Liver (tissue), 9 donors: Measurements from ENCODE around the gene NHP2. TPM values are rescaled to one million over a fixed set of nuclear protein-coding genes. Genes with fewer than 3 reads are reported as not detected.
A peak's percentile ranks its signal among the peaks of the same experiment; 100 is the strongest.
"Not testable (repeated sequence)": the region's sequence is repeated elsewhere in the genome, so short reads cannot be mapped to it uniquely, and the experiment has no call there.

Experiments used
- DNase-seq: peaks from one replicate; pipeline ENCODE4 v3.0.0-alpha.2; 2017; ENCODE audit warnings: low spot score
- H3K27ac ChIP-seq, 2 donors: one replicate each; pipeline ENCODE4 v1.7.0; 2013; ENCODE audit warnings: inconsistent platforms in 2 of 2, low read length in 2 of 2, control low read depth in 1 of 2, low read depth in 1 of 2, mild to moderate bottlenecking in 1 of 2
- H3K27me3 ChIP-seq, 4 donors: one replicate each; pipeline versions ENCODE4 v1.6.1 to v1.7.0; 2013; ENCODE audit warnings: low read length in 3 of 4, inconsistent platforms in 1 of 4, mild to moderate bottlenecking in 1 of 4, moderate library complexity in 1 of 4; ENCODE audit not compliant: control insufficient read depth in 4 of 4, insufficient read depth in 4 of 4
- H3K36me3 ChIP-seq, 4 donors: one replicate each; pipeline versions ENCODE4 v1.6.1 to v1.7.0; 2013; ENCODE audit warnings: low read length in 3 of 4, mild to moderate bottlenecking in 3 of 4, low read depth in 1 of 4, moderate library complexity in 1 of 4; ENCODE audit not compliant: control insufficient read depth in 4 of 4, insufficient read depth in 3 of 4
- H3K4me1 ChIP-seq, 4 donors: one replicate each; pipeline versions ENCODE4 v1.6.1 to v1.7.0; 2013; ENCODE audit warnings: low read length in 3 of 4, mild to moderate bottlenecking in 3 of 4, moderate library complexity in 1 of 4; ENCODE audit not compliant: control insufficient read depth in 4 of 4, insufficient read depth in 4 of 4
- H3K4me3 ChIP-seq, 3 donors: one replicate each; pipeline versions ENCODE4 v1.6.1 to v1.7.0; 2013; ENCODE audit warnings: low read length in 3 of 3, control low read depth in 1 of 3, low read depth in 1 of 3, mild to moderate bottlenecking in 1 of 3
- H3K9ac ChIP-seq, 2 donors: one replicate each; pipeline ENCODE4 v1.7.0; 2013; ENCODE audit warnings: low read length in 2 of 2, mild to moderate bottlenecking in 2 of 2, moderate library complexity in 2 of 2, control low read depth in 1 of 2, low read depth in 1 of 2
- H3K9me3 ChIP-seq, 4 donors: one replicate each; pipeline versions ENCODE4 v1.6.1 to v1.7.0; 2013; ENCODE audit warnings: low read length in 3 of 4; ENCODE audit not compliant: control insufficient read depth in 4 of 4
- EGR1 ChIP-seq, 2 donors: IDR thresholded peaks; 2 replicates each; pipeline ENCODE4 v1.6.1; 2016 to 2018; ENCODE audit warnings: antibody characterized with exemption in 2 of 2, low read depth in 2 of 2
- FOXA1 ChIP-seq: IDR thresholded peaks from 2 replicates; pipeline ENCODE4 v1.6.1; 2016; ENCODE audit warnings: antibody characterized with exemption
- FOXA2 ChIP-seq: IDR thresholded peaks from 2 replicates; pipeline ENCODE4 v1.6.1; 2016; ENCODE audit warnings: antibody characterized with exemption
- HNF4A ChIP-seq, 2 donors: conservative IDR thresholded peaks; 2 replicates each; pipeline ENCODE4 v1.6.1; 2016; ENCODE audit warnings: antibody characterized with exemption in 2 of 2, mild to moderate bottlenecking in 2 of 2
- HNF4G ChIP-seq: IDR thresholded peaks from 2 replicates; pipeline ENCODE4 v1.6.1; 2016; ENCODE audit warnings: antibody characterized with exemption
- JUND ChIP-seq, 2 donors: IDR thresholded peaks; 2 replicates each; pipeline ENCODE4 v1.6.1; 2016; ENCODE audit warnings: antibody characterized with exemption in 2 of 2
- NR2F2 ChIP-seq: IDR thresholded peaks from 2 replicates; pipeline ENCODE4 v1.6.1; 2016; ENCODE audit warnings: antibody characterized with exemption
- RAD21 ChIP-seq, 2 donors: IDR thresholded peaks; 2 replicates each; pipeline ENCODE4 v1.6.1; 2016; ENCODE audit warnings: antibody characterized with exemption in 2 of 2, mild to moderate bottlenecking in 2 of 2
- RXRA ChIP-seq, 2 donors: IDR thresholded peaks; 2 replicates each; pipeline ENCODE4 v1.6.1; 2017 to 2018; ENCODE audit warnings: antibody characterized with exemption in 2 of 2, mild to moderate bottlenecking in 1 of 2
- SP1 ChIP-seq: IDR thresholded peaks from 2 replicates; pipeline ENCODE4 v1.6.1; 2018; ENCODE audit warnings: antibody characterized with exemption, mild to moderate bottlenecking
- TAF1 ChIP-seq: conservative IDR thresholded peaks from 2 replicates; pipeline ENCODE4 v1.6.1; 2016; ENCODE audit warnings: antibody characterized with exemption, mild to moderate bottlenecking
- YY1 ChIP-seq: IDR thresholded peaks from 2 replicates; pipeline ENCODE4 v1.6.1; 2016; ENCODE audit warnings: antibody characterized with exemption, mild to moderate bottlenecking
- WGBS: extraction: QIAGEN DNeasy Blood & Tissue Kit; methylation state at CpG from one replicate; pipeline ENCODE4 v1.1.7; 2013; 5-methylcytosine and 5-hydroxymethylcytosine counted together
- polyA plus RNA-seq, 2 donors: library from polyadenylated mRNA; stranded (reverse) in 1 of 2; unstranded in 1 of 2; fragments of 200-250 nt in 1 of 2; fragments of >200 nt in 1 of 2; fragmentation: Nextera tagmentation in 1 of 2; extraction: Ambion mirVana in 1 of 2; gene quantifications; one replicate each; pipeline versions ENCODE4 v1.2.1 to v1.2.3, GENCODE V29; 2013 to 2015
- total RNA-seq, 2 donors: library from RNA; depleted of rRNA; stranded (reverse); fragments of >200 nt; gene quantifications; one replicate each; pipeline ENCODE4 v1.2.3, GENCODE V29; 2014
- TF ChIP-seq, protein P1 (sequence below): fragments of 150-350 bp; IDR thresholded peaks from 2 replicates; pipeline ENCODE4 v1.5.1; 2017; ENCODE audit warnings: improper control_type of control experiment, low read depth, low read length; ENCODE audit not compliant: missing input control
- TF ChIP-seq, protein P2 (sequence below): IDR thresholded peaks from 2 replicates; pipeline ENCODE4 v1.6.1; 2016; ENCODE audit warnings: antibody characterized with exemption
- TF ChIP-seq, protein P3 (sequence below): IDR thresholded peaks from 2 replicates; pipeline ENCODE4 v1.6.1; 2016; ENCODE audit warnings: antibody characterized with exemption
- TF ChIP-seq, protein P4 (sequence below): IDR thresholded peaks from 2 replicates; pipeline ENCODE4 v1.6.1; 2016; ENCODE audit warnings: antibody characterized with exemption, mild to moderate bottlenecking
- donor health status: healthy.
- donor health status: healthy.
- donor health status: healthy.
- donor health status: healthy.
- donor health status: healthy.

Gene NHP2
- total and polyA plus RNA-seq, 4 donors, result 44.1 to 124 (median 62.6) TPM

DNA sequence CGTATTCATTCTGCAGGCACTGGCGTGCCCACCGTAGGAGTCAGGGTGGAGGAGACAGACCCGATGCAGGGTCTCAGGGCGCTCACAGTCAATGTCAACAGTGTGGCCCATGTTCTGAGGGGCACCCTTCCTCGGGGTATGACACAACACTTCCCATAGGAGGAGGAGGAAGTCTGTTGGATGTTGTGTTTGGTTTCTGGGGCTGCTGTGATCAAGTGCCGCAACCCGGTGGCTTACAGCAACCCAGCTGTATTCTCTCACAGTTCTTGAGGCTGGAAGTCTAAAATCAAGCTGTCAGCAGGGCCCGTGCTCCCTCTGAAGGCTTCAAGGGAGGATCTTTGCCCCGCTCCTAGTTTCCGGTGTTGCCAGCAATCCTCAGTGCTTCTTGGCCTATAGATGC lies 45.0 kb upstream of the NHP2 start (continued):
- TF ChIP-seq, protein P1, sequence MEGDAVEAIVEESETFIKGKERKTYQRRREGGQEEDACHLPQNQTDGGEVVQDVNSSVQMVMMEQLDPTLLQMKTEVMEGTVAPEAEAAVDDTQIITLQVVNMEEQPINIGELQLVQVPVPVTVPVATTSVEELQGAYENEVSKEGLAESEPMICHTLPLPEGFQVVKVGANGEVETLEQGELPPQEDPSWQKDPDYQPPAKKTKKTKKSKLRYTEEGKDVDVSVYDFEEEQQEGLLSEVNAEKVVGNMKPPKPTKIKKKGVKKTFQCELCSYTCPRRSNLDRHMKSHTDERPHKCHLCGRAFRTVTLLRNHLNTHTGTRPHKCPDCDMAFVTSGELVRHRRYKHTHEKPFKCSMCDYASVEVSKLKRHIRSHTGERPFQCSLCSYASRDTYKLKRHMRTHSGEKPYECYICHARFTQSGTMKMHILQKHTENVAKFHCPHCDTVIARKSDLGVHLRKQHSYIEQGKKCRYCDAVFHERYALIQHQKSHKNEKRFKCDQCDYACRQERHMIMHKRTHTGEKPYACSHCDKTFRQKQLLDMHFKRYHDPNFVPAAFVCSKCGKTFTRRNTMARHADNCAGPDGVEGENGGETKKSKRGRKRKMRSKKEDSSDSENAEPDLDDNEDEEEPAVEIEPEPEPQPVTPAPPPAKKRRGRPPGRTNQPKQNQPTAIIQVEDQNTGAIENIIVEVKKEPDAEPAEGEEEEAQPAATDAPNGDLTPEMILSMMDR, result no peak
- TF ChIP-seq RAD21 (IDR thresholded peaks at IDR 0.05) (no peak), EGR1 (IDR thresholded peaks at IDR 0.05; ENCODE audit: low read depth in 2 of 2) (no peak)

DNA sequence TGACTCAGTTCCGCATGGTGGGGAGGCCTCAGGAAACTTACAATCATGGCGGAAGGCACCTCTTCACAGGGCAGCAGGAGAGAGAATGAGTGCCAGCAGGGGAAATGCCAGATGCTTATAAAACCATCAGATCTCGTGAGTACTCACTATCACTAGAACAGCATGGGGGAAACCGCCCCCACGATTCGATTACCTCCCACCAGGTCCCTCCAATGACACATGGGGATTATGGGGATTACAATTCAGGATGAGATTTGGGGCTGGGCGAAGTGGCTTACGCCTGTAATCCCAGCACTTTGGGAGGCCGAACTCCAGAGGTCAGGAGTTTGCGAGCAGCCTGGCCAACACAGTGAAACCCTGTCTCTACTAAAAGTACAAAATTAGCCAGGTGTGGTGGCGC lies 44.5 kb upstream of the NHP2 start:
- 77% methylated on average over 11 of the region's 11 CpGs for WGBS
- H3K36me3 ChIP-seq, H3K27ac ChIP-seq, H3K9me3 ChIP-seq, H3K27me3 ChIP-seq, DNase-seq, H3K4me3 ChIP-seq, H3K9ac ChIP-seq: not testable (repeated sequence)
- peaks cover 4 to 17% (median 6%) of the 10 kb centered on the region in 4 donors for H3K4me1 ChIP-seq

DNA sequence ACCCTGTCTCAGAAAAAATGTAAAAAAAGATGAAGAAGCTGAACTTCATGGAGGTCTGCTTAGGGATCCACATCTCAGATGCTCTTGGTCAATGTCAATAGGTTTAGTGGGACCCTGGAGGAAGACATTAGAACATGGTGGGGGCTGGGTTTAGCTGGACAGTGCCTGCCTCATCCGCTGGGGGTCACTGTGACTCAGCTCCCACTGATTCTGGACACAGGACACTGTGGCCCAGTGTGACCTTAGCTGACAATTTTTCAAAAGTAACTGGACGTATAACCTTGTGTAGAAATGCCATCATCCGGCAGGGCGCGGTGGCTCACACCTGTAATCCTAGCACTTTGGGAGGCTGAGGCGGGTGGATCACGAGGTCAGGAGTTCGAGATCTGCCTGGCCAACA lies 43.3 kb upstream of the NHP2 start:
- Histone ChIP-seq H3K9ac (no peak overlapping the region), H3K9me3 (no peaks in the 10 kb centered on the region), H3K27me3 (no peaks in the 10 kb centered on the region), H3K27ac (no peak overlapping the region), H3K4me3 (no peak overlapping the region), H3K36me3 (no peaks in the 10 kb centered on the region), H3K4me1 (peaks cover 4 to 17% (median 6%) of the 10 kb centered on the region in 4 donors)
- 58% methylated on average over 8 of the region's 8 CpGs for WGBS
- TF ChIP-seq, protein P2, sequence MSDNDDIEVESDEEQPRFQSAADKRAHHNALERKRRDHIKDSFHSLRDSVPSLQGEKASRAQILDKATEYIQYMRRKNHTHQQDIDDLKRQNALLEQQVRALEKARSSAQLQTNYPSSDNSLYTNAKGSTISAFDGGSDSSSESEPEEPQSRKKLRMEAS, result no peak
- no peak for TF ChIP-seq NR2F2
- TF ChIP-seq JUND (IDR thresholded peaks at IDR 0.05), result no peak
- TF ChIP-seq RXRA (IDR thresholded peaks at IDR 0.05), result peak in 1 of 2 donors; percentile 68
- TF ChIP-seq FOXA2, result no peak
- no peak for TF ChIP-seq YY1
- no peak for TF ChIP-seq SP1
- peak; percentile 53 to 71 for TF ChIP-seq RAD21 (IDR thresholded peaks at IDR 0.05)
- TF ChIP-seq, protein P1, result peak; percentile 48
- TF ChIP-seq, protein P3, sequence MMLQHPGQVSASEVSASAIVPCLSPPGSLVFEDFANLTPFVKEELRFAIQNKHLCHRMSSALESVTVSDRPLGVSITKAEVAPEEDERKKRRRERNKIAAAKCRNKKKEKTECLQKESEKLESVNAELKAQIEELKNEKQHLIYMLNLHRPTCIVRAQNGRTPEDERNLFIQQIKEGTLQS, result no peak
- no peak for TF ChIP-seq HNF4G
- no peak for TF ChIP-seq HNF4A (conservative IDR thresholded peaks at IDR 0.05)
- TF ChIP-seq, protein P4, sequence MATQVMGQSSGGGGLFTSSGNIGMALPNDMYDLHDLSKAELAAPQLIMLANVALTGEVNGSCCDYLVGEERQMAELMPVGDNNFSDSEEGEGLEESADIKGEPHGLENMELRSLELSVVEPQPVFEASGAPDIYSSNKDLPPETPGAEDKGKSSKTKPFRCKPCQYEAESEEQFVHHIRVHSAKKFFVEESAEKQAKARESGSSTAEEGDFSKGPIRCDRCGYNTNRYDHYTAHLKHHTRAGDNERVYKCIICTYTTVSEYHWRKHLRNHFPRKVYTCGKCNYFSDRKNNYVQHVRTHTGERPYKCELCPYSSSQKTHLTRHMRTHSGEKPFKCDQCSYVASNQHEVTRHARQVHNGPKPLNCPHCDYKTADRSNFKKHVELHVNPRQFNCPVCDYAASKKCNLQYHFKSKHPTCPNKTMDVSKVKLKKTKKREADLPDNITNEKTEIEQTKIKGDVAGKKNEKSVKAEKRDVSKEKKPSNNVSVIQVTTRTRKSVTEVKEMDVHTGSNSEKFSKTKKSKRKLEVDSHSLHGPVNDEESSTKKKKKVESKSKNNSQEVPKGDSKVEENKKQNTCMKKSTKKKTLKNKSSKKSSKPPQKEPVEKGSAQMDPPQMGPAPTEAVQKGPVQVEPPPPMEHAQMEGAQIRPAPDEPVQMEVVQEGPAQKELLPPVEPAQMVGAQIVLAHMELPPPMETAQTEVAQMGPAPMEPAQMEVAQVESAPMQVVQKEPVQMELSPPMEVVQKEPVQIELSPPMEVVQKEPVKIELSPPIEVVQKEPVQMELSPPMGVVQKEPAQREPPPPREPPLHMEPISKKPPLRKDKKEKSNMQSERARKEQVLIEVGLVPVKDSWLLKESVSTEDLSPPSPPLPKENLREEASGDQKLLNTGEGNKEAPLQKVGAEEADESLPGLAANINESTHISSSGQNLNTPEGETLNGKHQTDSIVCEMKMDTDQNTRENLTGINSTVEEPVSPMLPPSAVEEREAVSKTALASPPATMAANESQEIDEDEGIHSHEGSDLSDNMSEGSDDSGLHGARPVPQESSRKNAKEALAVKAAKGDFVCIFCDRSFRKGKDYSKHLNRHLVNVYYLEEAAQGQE, result no peak
- no peak for TF ChIP-seq TAF1
- no peak for TF ChIP-seq FOXA1
- peak; percentile 34 for DNase-seq
